Measurements from ENCODE around the gene GSE1. TPM values are rescaled to one million over a fixed set of nuclear protein-coding genes. Genes with fewer than 3 reads are reported as not detected.

The GSE1 gene
- total and polyA plus RNA-seq, 9 of the 15 experiments (the other 6 are each of a cell fraction or from before 2014, with no cell fraction given): 12.2 to 244 (median 57.9) TPM

DNA sequence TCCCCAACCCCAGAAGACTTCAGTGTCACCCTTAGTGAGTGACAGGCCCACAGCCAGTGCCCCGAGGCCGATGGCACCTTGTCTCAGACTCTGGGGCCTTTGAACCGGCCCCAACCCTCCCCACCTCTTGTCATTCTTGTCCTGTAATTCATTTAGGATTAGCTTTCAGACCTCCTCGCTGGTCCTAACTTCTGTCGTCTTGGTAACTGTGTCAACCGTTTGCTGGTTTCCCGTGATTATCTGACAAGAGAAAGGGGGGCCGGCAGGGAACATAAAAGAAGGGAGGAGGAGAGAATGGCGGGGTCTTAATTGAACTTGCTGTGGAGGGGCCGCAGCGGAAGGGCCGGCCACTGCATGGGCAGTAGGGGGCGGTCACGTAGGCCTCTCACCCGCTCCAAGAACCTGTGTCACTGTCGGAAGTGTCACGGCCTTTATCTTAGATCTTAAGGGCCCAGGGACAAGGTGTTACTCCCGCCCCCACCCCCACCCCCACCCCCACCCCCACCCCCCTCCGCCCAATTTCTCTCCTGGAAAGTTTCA, 46.5 kb upstream of the GSE1 start (continued):
- TF ChIP-seq, protein P1, sequence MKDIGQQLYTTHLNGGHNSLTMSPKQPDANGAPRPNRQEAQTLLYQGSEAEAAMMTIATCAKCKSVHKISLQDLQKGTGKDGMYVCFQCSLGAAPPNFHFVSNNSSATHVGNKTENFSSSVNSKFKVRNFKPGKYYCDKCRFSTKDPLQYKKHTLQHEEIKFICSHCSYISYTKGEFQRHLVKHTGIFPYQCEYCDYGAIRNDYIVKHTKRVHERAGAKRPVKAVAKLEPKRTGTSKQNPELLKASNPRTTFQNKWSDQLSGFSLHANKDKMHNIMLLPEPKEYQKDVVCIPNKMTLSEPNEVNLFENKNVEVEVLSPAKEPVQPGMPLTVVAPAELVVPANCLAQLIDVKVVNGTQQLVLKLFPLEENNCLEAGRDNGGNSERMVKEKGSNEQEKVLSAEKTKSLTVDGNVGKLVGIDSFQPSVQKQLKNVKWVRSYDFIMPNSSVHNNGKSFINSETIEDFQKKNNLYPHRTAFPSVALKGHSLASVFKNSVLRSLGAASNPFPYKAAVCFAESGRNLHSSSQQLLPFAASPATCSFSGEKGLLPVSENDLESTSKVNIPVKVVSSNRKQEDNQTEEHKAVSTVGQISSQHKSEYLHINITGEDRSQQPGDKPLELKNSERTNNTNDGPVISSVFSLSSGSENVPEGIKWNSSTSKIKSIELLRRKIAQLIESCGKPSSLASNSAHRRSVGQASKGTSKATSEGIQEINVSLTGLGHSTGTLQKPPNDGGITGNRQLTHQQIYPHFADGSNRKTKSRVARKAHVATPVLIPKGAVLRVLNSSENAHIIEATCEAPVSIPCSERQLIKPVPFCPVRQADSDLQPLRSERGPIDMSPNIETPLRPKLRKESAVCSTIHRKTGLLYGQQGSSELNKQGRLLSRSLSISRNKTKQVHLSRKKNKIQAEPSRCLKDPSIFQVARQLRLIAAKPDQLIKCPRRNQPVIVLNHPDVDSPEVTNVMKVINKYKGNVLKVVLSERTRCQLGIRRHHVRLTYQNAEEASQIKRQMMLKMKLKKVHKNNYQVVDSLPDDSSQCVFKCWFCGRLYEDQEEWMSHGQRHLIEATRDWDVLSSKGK (CRISPR knock-in tag; IDR thresholded peaks at IDR 0.05): no peak
- TF ChIP-seq, protein P2, sequence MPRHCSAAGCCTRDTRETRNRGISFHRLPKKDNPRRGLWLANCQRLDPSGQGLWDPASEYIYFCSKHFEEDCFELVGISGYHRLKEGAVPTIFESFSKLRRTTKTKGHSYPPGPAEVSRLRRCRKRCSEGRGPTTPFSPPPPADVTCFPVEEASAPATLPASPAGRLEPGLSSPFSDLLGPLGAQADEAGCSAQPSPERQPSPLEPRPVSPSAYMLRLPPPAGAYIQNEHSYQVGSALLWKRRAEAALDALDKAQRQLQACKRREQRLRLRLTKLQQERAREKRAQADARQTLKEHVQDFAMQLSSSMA (CRISPR knock-in tag; IDR thresholded peaks at IDR 0.05): no peak
- TF ChIP-seq, protein P3, sequence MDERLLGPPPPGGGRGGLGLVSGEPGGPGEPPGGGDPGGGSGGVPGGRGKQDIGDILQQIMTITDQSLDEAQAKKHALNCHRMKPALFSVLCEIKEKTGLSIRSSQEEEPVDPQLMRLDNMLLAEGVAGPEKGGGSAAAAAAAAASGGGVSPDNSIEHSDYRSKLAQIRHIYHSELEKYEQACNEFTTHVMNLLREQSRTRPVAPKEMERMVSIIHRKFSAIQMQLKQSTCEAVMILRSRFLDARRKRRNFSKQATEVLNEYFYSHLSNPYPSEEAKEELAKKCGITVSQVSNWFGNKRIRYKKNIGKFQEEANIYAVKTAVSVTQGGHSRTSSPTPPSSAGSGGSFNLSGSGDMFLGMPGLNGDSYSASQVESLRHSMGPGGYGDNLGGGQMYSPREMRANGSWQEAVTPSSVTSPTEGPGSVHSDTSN (CRISPR knock-in tag; IDR thresholded peaks at IDR 0.05; ENCODE audit: low read depth): no peak
- TF ChIP-seq, protein P3 (tag; conservative IDR thresholded peaks at IDR 0.05; ENCODE audit: low read depth): peak; percentile 78
- TF ChIP-seq, protein P4, sequence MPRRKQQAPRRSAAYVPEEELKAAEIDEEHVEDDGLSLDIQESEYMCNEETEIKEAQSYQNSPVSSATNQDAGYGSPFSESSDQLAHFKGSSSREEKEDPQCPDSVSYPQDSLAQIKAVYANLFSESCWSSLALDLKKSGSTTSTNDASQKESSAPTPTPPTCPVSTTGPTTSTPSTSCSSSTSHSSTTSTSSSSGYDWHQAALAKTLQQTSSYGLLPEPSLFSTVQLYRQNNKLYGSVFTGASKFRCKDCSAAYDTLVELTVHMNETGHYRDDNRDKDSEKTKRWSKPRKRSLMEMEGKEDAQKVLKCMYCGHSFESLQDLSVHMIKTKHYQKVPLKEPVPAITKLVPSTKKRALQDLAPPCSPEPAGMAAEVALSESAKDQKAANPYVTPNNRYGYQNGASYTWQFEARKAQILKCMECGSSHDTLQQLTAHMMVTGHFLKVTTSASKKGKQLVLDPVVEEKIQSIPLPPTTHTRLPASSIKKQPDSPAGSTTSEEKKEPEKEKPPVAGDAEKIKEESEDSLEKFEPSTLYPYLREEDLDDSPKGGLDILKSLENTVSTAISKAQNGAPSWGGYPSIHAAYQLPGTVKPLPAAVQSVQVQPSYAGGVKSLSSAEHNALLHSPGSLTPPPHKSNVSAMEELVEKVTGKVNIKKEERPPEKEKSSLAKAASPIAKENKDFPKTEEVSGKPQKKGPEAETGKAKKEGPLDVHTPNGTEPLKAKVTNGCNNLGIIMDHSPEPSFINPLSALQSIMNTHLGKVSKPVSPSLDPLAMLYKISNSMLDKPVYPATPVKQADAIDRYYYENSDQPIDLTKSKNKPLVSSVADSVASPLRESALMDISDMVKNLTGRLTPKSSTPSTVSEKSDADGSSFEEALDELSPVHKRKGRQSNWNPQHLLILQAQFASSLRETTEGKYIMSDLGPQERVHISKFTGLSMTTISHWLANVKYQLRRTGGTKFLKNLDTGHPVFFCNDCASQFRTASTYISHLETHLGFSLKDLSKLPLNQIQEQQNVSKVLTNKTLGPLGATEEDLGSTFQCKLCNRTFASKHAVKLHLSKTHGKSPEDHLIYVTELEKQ (CRISPR knock-in tag; IDR thresholded peaks at IDR 0.05): no peak
- TF ChIP-seq, protein P5, sequence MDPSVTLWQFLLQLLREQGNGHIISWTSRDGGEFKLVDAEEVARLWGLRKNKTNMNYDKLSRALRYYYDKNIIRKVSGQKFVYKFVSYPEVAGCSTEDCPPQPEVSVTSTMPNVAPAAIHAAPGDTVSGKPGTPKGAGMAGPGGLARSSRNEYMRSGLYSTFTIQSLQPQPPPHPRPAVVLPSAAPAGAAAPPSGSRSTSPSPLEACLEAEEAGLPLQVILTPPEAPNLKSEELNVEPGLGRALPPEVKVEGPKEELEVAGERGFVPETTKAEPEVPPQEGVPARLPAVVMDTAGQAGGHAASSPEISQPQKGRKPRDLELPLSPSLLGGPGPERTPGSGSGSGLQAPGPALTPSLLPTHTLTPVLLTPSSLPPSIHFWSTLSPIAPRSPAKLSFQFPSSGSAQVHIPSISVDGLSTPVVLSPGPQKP (CRISPR knock-in tag; IDR thresholded peaks at IDR 0.05): no peak
- TF ChIP-seq ZNF764 (CRISPR knock-in tag; IDR thresholded peaks at IDR 0.05; ENCODE audit: low read depth) (no peak), CBX1 (IDR thresholded peaks at IDR 0.05; ENCODE audit: low read depth) (no peak), TAF7 (tag; IDR thresholded peaks at IDR 0.05) (no peak), TGIF2 (CRISPR knock-in tag; IDR thresholded peaks at IDR 0.05) (no peak), ZNF184 (CRISPR knock-in tag; IDR thresholded peaks at IDR 0.05) (no peak), ZNF253 (CRISPR knock-in tag; conservative IDR thresholded peaks at IDR 0.05) (no peak)
- TF ChIP-seq, protein P6, sequence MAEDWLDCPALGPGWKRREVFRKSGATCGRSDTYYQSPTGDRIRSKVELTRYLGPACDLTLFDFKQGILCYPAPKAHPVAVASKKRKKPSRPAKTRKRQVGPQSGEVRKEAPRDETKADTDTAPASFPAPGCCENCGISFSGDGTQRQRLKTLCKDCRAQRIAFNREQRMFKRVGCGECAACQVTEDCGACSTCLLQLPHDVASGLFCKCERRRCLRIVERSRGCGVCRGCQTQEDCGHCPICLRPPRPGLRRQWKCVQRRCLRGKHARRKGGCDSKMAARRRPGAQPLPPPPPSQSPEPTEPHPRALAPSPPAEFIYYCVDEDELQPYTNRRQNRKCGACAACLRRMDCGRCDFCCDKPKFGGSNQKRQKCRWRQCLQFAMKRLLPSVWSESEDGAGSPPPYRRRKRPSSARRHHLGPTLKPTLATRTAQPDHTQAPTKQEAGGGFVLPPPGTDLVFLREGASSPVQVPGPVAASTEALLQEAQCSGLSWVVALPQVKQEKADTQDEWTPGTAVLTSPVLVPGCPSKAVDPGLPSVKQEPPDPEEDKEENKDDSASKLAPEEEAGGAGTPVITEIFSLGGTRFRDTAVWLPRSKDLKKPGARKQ (CRISPR knock-in tag; IDR thresholded peaks at IDR 0.05): no peak
